HG02981 (cell line): ENCODE results near the gene BRD7.

ENCODE experiments used
- ATAC-seq: cut with Tn5 transposase; IDR thresholded peaks from one replicate; pipeline ENCODE4 v1.9.1; 2021; ENCODE audit warnings: mild to moderate bottlenecking, moderate library complexity; ENCODE audit not compliant: unreplicated experiment

The BRD7 gene

DNA sequence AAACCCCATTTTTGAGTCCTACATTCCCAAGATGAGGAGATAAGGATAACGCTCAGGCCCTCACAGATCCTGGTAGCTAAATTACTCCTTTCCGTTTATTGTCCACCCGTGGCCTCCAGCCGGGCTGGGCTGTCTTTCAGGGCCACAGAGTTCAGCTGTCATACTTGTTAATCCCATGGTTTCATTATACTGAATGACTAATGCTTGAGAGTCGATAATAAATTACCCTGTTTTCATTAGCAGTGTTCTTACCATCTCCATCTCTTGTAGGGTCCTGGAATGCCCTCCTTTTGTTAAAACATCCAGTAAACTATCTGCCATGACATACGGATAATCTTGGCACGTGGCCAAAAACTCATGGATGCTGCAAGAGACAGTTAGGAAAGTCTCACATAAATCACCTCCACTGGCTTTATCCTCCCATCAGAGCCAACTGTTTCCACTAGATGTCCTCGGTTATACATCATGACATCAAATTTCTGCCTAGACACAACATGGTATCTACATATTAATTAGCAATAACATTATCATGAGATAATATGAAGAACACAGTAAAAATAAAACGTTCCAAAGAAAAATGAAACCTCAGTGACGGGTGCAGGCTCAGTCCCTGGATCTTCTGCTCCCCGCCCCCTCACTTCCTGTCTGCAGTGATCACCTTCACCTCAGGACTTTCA is 45.3 kb downstream of the BRD7 start:
- no peak for ATAC-seq

DNA sequence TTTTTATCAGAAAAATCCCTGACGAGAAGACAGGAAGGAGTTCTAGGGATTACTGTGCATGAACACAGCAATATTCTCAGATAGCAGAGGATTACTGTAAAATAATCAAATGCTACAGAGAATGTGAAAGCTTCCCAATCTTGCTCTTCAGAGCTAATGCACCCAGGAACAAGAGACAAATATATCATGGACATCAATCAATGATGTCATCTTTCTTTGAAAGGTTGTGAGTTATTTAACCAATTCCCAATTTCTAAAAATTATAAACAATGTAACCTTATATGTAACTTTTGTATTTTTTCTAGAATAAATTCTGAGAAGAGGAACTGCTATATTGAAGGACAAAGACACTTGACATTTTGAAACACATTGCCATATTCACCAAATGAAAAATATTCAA is 46.5 kb downstream of the BRD7 start:
- ATAC-seq, result no peak

DNA sequence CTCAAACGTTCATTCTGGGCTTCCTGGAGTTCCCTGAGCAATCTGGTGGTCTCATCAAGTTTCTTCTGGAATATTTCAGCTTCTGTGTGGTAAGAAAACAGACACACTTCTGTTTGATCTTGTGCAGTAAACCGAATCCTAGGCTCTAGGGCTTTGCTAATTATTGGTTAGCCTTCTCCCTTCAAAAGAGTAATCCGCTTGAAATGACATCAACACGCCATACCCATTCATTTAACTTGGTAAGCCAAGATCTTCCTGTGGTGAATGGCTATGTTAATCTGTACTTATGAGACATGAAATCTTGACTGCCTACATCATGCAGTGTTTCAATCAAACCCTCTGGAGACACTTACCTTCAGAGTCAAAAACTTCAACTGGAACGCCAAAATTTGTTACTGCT is 48.5 kb downstream of the BRD7 start:
- no peak for ATAC-seq

DNA sequence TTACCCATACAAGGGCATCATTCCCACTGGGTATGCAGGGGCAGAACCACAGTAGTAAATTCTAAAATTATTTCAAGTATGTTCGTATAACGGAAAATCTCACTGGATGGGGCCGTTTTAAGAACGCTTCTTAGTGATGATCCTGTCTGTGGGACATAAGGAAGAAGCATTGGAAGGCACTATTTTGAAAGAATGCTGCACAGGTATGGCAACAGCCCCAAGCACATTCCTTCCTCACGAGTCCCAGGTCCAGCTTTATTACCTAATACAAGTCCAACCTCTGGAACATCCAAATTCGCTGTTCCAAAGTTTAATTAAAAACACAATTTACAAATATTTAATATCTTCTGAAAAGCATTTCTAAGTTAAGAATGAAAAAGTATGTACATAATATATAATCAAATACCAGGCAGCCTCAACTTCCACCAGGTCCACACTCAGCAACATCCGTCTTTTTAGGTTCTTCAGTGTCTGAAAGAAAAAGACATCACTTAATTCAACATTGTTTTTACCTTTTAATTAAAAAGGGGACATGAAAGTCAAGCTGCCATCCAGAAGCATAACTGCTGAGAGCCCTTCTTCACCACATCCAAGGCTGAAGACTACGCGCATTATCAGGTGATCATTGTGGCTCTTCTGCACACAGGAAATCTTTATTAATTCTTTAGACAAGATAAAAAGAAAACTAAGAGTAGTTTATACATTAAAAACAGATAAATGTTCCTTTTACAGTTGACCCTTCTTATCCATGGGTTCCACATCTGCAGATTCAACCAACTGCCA is 49.8 kb downstream of the BRD7 start:
- no peak for ATAC-seq

DNA sequence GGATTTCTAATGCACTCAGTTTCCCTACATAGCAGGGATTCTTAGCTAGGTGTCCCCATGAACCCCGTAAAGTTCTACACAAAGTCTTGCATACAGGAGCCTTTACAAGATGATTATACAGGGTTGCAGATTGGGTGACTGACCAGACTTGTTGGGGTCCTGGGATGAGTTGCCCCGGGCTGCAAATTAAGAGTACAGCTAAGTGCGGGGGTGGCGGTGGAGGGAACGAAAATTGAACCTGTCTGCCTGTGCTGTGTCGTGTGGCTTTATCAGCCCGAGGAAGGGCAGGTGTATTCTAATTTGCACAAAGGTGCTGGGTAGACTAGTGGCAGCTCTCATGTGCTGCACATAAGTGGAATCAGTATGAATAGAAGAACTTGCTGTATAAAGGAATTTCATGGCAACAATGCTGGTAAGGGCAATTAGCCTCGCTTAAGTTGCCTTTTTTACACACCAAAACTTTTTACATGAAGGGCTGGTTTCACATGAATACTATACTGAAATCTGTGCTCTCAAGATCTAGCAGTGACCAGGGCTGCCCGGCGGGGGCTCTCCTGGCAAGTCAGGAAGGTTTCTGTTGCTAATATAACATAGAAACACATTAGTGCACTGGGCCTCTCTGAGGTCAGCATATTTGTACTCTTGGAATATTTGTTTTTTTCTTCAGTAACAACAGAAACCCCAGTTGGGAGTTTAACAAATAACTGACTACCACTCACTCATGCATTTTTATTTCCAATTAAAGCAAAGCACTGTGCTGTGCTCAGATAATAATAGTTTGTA is 51.7 kb downstream of the BRD7 start:
- ATAC-seq, result no peak

DNA sequence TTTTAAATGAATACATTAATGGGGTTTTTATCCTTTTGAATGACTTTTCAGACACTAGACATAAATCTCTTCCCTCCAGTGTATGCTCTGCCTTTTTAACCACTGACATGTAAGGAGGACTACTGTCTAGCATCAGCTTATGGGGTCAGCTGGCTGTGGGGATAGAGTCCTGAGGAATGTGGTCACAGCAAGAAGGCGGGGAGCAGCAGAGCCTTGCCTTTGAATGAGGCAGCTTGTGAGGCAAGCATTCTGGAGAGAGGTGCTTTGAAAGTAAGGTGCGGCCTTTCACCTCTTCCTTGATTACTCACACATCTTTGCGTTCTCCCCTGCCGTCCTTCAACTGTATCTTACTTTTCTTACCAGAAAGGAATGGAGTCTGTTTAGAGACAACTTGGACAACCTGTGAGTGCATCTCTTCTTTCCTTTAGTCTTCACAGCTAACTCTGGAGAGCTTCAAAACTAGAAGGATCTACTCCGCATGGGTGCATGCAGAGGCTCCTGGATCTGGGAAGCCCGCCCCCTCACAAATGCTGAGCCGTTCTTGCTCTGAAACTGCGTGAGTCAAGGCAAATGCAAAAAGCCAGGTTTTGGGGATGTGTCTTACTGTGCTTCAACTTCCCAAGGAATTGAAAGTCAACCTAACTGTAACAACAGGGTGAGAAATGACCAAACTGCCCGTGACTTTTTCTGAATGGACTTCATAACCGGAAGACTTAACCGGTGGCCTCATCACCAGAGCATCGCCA is 52.5 kb downstream of the BRD7 start:
- ATAC-seq, result no peak

DNA sequence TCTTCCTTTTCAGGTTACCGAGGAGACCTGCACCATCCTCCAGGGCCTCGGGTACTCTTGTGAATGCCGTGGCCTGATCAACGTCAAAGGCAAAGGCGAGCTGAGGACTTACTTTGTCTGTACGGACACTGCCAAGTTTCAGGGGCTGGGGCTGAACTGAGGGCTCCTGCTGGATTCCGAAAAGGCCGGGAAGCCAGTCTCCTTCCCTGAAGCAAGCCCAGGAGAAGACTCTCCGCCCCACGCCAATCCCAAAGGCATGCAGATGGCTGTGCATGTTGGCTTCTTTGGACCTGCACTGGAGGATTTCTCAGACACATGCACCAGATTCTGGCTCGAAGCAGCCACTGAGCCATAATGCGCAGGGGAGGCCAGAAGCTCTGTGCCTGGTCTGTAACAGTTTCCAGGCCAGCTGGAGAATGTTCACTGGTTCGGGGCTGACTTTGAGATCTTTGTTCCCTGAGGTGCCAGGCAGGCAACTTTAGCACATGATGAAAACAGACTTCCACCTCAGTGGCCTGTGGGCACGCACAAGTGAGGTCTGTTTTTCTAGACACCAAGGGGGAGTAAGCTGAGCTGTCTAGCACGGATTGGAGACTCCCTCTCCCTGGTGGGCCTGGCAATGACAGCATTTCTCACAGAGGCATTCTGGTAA is 53.3 kb downstream of the BRD7 start:
- ATAC-seq, result no peak

DNA sequence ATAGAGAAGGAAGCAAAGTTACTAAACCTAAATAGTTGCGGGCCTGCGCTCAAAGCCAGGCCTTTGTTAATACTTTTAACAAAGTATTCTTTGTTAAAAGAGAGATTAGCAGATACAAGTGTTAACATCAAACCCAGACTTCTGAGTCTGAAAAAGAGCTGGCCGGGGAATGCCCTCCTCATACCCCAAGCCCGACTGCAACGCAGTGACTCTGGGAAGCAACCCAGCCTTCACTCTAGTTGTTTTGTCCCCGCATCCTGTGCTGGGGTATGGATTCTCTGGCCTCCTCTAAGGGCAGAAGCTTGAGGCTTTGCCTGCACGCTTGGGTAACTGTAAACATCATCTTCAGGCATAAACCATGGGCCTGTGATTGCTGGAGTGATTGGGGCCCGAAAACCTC is 54.1 kb downstream of the BRD7 start:
- no peak for ATAC-seq

DNA sequence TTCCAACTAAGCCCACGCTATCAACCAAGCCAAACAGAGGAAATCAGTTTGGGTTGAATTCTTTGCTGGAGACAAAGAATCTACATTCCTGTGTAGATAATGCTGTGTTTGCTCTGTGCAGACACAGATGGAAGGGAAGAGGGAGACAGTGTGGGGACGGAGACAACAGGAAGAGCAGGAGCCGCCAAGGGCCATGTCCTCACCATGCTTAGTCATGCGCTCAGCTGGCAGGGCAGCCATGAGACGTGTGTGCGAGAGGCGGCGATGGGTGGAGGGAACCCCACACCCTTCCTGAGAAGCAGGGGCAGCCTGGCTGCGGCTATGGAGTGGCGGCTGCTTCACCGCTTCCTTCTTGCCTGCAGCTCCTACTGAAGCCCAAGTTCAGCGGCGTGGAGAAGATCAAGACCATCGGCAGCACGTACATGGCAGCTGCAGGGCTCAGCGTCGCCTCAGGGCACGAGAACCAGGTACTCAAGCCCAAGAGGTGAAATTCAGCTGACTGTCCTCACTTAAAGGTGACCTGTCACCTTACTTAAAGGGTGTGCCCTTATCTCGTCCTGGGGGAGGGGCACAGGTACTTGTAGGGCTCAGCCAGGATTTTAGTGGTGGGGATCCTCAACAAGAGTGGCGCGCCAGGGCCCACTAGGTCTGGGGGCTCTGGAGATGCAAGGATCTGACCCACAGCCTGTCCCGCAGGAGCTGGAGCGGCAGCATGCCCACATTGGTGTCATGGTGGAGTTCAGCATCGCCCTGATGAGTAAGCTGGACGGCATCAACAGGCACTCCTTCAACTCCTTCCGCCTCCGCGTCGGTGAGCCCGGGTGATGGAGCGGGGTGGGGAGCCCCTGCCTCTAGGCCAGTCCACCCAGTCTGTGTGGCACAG is 55.0 kb downstream of the BRD7 start:
- no peak for ATAC-seq

DNA sequence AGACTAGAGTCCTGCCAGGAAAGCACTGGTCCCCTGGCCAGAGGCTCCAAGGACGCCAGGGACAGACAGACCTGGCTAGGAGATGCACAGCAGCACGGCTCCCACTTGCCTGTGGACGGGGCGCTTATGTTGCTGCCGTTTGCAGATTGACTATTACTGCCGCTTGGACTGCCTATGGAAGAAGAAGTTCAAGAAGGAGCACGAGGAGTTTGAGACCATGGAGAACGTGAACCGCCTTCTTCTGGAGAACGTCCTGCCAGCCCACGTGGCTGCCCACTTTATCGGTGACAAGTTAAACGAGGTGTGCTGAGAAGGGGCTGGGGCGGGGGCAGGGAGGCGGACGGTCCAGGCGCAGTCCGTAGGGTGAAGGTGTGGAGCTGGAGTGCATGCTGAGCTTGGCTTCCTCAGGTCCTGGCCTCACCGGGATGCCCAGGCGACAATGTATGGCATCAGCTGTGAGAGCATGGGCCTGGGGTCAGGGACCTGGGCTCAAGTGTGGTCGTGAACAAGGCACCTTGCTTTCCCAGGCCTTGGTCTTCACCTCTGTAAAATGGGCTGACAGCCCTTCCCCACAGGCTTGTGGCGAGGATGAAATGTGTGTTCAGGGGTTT is 56.8 kb downstream of the BRD7 start:
- ATAC-seq, result no peak

DNA sequence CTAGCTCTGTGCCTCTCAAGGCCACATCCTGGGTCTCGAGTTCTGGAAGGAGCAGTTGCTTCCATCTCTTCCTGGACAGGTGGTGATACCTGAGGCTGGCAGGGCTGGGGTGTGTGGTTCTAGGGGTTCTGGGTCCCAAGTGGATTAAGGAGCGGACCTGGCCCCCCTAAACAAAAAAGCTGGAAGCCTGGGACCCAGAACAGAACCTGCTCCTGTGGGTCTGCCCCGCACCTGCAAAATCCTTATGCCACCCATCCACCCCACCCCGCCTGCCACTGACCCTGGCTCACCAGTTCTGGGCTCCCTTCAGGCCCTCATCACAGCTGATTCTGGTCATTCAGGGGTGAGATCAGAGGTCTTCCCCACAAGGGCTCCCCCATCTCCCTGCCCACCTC is 57.7 kb downstream of the BRD7 start:
- ATAC-seq, result no peak

DNA sequence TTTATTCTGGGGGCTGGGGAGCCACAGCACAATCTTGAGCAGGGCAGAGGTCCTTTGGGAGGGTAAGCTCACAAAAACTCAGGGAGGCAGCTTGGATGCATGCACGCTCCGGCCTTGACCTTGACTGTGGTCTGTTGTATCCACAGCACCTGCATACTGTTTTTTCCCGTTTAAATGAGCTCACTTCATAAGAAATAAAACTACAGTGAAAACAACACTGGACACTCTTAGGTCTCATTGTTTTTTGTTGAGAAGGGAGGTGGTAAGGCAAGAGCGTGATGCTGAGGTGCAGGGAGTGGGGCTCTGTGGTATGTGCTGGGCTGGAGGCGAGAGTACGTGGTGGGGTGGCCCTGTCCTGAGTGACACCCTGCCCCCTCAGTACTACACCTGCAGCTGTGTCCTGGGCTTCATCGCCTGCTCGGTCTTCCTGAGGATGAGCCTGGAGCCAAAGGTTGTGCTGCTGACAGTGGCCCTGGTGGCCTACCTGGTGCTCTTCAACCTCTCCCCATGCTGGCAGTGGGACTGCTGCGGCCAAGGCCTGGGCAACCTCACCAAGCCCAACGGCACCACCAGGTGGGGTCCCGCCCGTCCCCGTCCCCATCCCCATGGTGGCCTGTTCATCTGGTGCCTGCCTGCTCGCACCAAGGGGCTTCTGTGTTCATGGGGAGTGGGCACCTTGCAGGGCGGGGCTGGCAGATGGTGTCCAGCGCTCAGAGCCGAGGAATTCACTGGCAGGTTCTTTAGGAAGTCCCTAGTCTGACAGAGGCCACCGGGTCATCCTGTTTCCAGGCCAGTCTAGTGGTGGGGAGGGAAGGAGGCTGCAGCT is 58.3 kb downstream of the BRD7 start:
- no peak for ATAC-seq

DNA sequence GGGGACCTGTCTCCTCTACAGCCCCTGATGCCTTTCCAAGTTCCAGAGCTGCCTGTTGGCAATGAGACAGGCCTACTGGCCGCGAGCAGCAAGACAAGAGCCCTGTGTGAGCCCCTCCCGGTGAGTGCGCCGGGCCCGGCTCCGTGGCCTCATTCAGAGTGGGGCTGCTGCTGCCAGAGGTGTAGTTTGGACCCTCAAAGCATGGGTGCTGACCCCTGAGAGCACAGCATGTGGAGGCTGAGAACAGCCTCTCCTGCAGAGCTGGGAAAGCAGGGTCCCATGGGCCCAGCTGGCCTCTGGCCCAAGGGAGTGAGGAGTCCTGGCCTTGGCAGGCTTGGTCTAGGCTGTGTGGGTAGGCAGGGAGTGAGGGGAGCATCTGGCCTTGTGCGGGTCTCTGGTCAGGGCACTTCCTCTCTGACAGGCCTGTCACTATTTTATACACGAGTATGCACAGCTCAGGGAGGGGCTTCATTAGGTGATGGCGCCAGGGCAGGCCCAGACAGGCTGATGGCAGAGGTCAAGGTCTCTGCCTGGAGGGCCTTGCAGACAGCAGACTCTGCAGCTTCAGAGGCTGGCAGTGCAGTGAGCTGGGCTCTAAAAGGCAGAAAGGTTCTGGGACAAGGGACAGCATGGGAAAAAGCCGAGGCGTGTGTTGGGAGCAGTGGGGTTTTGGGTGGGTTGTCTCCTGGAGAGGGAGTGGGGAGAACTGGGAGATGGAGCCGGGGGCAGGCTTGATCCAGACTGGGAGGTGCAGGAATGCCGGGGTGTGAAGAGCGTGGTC is 59.1 kb downstream of the BRD7 start:
- ATAC-seq, result no peak

DNA sequence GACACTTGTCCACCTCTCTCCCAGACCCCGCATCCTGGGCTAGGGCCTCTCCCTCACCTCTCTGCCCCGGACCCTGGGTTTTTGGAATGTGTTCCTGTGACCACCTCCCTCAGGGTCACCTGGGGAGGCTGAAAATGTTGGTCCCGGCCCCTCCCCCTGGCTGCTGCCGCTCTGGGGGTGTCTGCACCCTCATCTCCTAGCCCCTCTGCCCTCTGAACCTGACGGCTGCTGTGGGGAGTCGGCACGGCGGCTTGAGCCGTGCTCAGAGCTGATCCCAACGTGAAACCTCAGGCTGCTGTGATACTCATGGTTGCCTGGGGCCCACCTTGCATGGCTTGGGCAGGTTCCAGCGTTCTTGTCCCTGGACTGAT is 59.6 kb downstream of the BRD7 start:
- no peak for ATAC-seq

DNA sequence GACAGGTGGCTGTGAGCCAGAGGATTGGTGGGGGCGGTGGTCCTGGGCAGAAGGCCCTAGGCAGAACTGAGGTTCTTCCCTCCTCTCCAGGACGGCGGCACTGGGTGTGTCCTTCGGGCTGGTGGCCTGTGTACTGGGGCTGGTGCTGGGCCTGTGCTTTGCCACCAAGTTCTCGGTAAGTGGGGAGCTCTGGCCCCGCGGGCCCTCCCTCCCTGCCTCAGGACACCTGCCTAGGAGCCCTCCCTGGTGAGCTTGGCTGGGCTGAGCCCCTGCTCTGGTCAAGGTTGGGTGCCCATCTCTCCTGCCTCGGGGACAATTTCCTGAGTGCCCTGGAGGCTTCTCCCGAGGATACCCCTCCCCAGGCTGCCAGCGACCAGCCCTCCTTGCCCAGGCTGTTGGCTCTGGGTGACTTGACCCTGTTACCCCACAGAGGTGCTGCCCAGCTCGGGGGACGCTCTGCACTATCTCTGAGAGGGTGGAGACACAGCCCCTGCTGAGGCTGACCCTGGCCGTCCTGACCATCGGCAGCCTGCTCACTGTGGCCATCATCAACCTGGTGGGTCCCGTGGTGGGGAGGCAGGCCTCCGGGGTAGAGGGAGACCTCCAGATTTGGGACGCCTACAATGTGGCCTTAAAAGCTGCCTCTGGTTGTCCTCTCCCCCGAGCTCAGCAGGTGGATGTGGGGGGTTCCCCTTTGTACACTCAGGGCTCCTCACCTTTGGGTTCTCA is 60.4 kb downstream of the BRD7 start:
- ATAC-seq, result no peak

DNA sequence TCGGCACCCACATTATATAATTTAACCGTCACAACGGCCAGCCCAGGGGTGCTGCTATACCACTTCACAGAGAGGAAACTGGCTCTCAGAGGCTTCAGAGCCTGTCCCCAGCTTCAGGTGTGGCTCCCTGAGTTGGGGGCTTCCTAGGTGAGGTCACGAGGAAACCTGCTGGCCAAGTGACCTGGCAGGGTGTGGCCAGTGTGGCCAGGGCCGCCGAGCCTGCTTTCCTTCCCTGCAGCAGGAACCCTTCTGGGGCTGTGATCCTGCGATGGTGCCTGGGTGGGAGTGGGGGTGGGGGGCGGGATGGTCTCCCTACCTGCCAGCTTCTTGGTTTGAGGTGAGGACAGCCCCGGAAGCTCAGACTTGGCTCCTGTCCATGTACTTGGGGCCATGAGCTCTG is 62.5 kb downstream of the BRD7 start:
- ATAC-seq, result no peak

DNA sequence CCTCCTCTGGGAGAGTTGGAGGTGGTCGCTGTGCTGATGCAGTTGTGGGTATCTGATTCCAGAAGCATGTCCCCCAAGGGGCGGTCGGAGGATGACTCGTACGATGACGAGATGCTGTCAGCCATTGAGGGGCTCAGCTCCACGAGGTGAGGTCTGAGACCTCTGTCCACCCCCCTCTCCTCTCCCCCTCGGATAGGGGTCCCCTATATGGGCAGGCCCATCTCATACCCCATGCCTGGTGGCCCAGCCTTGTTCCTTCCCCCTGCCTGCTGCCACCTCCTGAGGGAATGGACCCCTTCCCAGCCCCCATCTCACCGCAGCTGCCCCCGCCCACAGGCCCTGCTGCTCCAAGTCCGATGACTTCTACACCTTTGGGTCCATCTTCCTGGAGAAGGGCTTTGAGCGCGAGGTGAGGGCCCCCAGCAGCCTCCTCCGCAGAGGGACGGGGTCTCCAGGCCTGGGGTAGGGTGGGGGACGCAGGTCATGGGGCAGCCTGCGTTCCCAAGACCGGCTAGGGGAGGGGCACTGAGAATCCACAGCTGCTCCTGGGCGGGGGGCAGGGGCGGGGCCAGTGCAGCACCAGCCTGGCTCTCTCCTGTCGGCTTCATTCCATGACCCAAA is 63.2 kb downstream of the BRD7 start:
- ATAC-seq, result no peak
